Hindlimb muscle (tissue), 1 donor: ENCODE data around the gene CD180. TPM values are rescaled to one million over a fixed set of nuclear protein-coding genes. Genes with fewer than 3 reads are reported as not detected.
"Not testable (repeated sequence)": the region's sequence is repeated elsewhere in the genome, so short reads cannot be mapped to it uniquely, and the experiment has no call there.

Source experiments
- DNase-seq: peaks from one replicate; pipeline ENCODE4 v3.0.0-alpha.2; 2013
- polyA plus RNA-seq: library from polyadenylated mRNA; unstranded; fragments of 120-200 nt; gene quantifications from one replicate; pipeline ENCODE4 v1.2.1, GENCODE V29; 2013; ENCODE audit not compliant: insufficient read length

The CD180 gene
- polyA plus RNA-seq, 1 donor, result 0.98 TPM

GRCh38 chr5:67187006-67187715 is 9.4 kb downstream of the CD180 start:
- DNase-seq, result no peak

GRCh38 chr5:67183859-67184258 is 12.7 kb downstream of the CD180 start:
- no peak for DNase-seq

- peak; percentile 40 for DNase-seq
Measured at GRCh38 chr5:67182301-67182790, 14.3 kb downstream of the CD180 start.

GRCh38 chr5:67181648-67182221 is 14.9 kb downstream of the CD180 start:
- no peak for DNase-seq

- no peak for DNase-seq
Measured at GRCh38 chr5:67179697-67180361, 16.8 kb downstream of the CD180 start.

GRCh38 chr5:67178966-67179365 is 17.6 kb downstream of the CD180 start:
- no peak for DNase-seq

- no peak for DNase-seq
Measured at GRCh38 chr5:67178085-67178484, 18.5 kb downstream of the CD180 start.

- no peak for DNase-seq
Measured at GRCh38 chr5:67176936-67177335, 19.7 kb downstream of the CD180 start.

- no peak for DNase-seq
Measured at GRCh38 chr5:67173959-67174358, 22.6 kb downstream of the CD180 start.

- not testable (repeated sequence) for DNase-seq
Measured at GRCh38 chr5:67173351-67173750, 23.2 kb downstream of the CD180 start.

GRCh38 chr5:67170767-67171166 is 25.8 kb downstream of the CD180 start:
- no peak for DNase-seq

GRCh38 chr5:67168069-67168468 is 28.5 kb downstream of the CD180 start:
- no peak for DNase-seq

GRCh38 chr5:67166460-67167285 is 29.9 kb downstream of the CD180 start:
- no peak for DNase-seq

GRCh38 chr5:67165526-67166459 is 30.8 kb downstream of the CD180 start:
- DNase-seq, result peak; percentile 82

GRCh38 chr5:67164856-67165525 is 31.6 kb downstream of the CD180 start:
- DNase-seq, result no peak

- no peak for DNase-seq
Measured at GRCh38 chr5:67163863-67164595, 32.6 kb downstream of the CD180 start.

- no peak for DNase-seq
Measured at GRCh38 chr5:67163231-67163756, 33.3 kb downstream of the CD180 start.

GRCh38 chr5:67161767-67162166 is 34.8 kb downstream of the CD180 start:
- DNase-seq, result no peak

- DNase-seq, result no peak
Measured at GRCh38 chr5:67160985-67161384, 35.6 kb downstream of the CD180 start.

- no peak for DNase-seq
Measured at GRCh38 chr5:67160272-67160671, 36.3 kb downstream of the CD180 start.
